Measurements from ENCODE around the gene SOX5.
A peak's percentile ranks its signal among the peaks of the same experiment; 100 is the strongest.

SOX5 gene

GRCh38 chr12:23945249-23945648, 4.2 kb downstream of the SOX5 start:
- no peak for DNase-seq (ENCODE audit: extremely low spot score)
- POLR2A ChIA-PET, result no interaction called here
- CTCF ChIA-PET, result interaction anchor here (0.6 kb wide), 1 partner anchor 120 kb away, joined by 3 read pairs; no protein-coding TSS in a partner anchor
- TF ChIP-seq TARDBP (IDR thresholded peaks at IDR 0.05), result no peak
- no peak for TF ChIP-seq SP1 (IDR thresholded peaks at IDR 0.05)
- TF ChIP-seq SUZ12 (IDR thresholded peaks at IDR 0.05), result no peak
- no peak for TF ChIP-seq ZNF384 (IDR thresholded peaks at IDR 0.05)
- TF ChIP-seq CTBP1 (IDR thresholded peaks at IDR 0.05; ENCODE audit: borderline replicate concordance), result no peak
- TF ChIP-seq ARNT (IDR thresholded peaks at IDR 0.05), result no peak
- no peak for TF ChIP-seq FOXK2 (IDR thresholded peaks at IDR 0.05)
- no peak for TF ChIP-seq ELF4 (IDR thresholded peaks at IDR 0.05)
- no peak for TF ChIP-seq FOXA1 (IDR thresholded peaks at IDR 0.05)
- TF ChIP-seq HDGF (IDR thresholded peaks at IDR 0.05; ENCODE audit: borderline replicate concordance), result no peak
- no peak for TF ChIP-seq FOXM1 (IDR thresholded peaks at IDR 0.05; ENCODE audit: borderline replicate concordance)
- no peak for TF ChIP-seq BHLHE40 (IDR thresholded peaks at IDR 0.05; ENCODE audit: borderline replicate concordance)
- TF ChIP-seq PKNOX1 (IDR thresholded peaks at IDR 0.05), result no peak

- ChIA-PET POLR2A (no interaction called here), CTCF (no interaction called here)
- DNase-seq (ENCODE audit: extremely low spot score), result peak; percentile 6
- no peak for TF ChIP-seq SP1 (IDR thresholded peaks at IDR 0.05)
- no peak for TF ChIP-seq ZNF384 (IDR thresholded peaks at IDR 0.05)
- TF ChIP-seq FOXA1 (IDR thresholded peaks at IDR 0.05), result no peak
- TF ChIP-seq ELF4 (IDR thresholded peaks at IDR 0.05), result no peak
- TF ChIP-seq LEF1 (IDR thresholded peaks at IDR 0.05; ENCODE audit: borderline replicate concordance), result no peak
- no peak for TF ChIP-seq L3MBTL2 (conservative IDR thresholded peaks at IDR 0.05)
- no peak for TF ChIP-seq HDGF (IDR thresholded peaks at IDR 0.05; ENCODE audit: borderline replicate concordance)
These were observed 5.4 kb downstream of the SOX5 start for GRCh38 chr12:23944067-23944466.

GRCh38 chr12:23942841-23943240, 6.6 kb downstream of the SOX5 start:
- CTCF ChIA-PET, result no interaction called here
- no peak for DNase-seq (ENCODE audit: extremely low spot score)
- no peak for TF ChIP-seq ARNT (IDR thresholded peaks at IDR 0.05)
- TF ChIP-seq FOXK2 (IDR thresholded peaks at IDR 0.05), result no peak
- no peak for TF ChIP-seq SUZ12 (IDR thresholded peaks at IDR 0.05)
- no peak for TF ChIP-seq HDGF (IDR thresholded peaks at IDR 0.05; ENCODE audit: borderline replicate concordance)
- TF ChIP-seq FOXA1 (IDR thresholded peaks at IDR 0.05), result no peak
- no peak for TF ChIP-seq CTBP1 (IDR thresholded peaks at IDR 0.05; ENCODE audit: borderline replicate concordance)
- TF ChIP-seq L3MBTL2 (conservative IDR thresholded peaks at IDR 0.05), result no peak
- TF ChIP-seq ZNF384 (IDR thresholded peaks at IDR 0.05), result no peak
- no peak for TF ChIP-seq FOXM1 (IDR thresholded peaks at IDR 0.05; ENCODE audit: borderline replicate concordance)
- TF ChIP-seq SP1 (IDR thresholded peaks at IDR 0.05), result no peak
- TF ChIP-seq ELF4 (IDR thresholded peaks at IDR 0.05), result no peak
- TF ChIP-seq LEF1 (IDR thresholded peaks at IDR 0.05; ENCODE audit: borderline replicate concordance), result no peak
- no peak for TF ChIP-seq NFRKB (IDR thresholded peaks at IDR 0.05)
- POLR2A ChIA-PET, result no interaction called here

GRCh38 chr12:23941780-23942179, 7.7 kb downstream of the SOX5 start:
- TF ChIP-seq CTBP1 (IDR thresholded peaks at IDR 0.05; ENCODE audit: borderline replicate concordance) (no peak), PKNOX1 (IDR thresholded peaks at IDR 0.05) (no peak), TARDBP (IDR thresholded peaks at IDR 0.05) (no peak), LEF1 (IDR thresholded peaks at IDR 0.05; ENCODE audit: borderline replicate concordance) (no peak), FOXA1 (IDR thresholded peaks at IDR 0.05) (no peak), ZNF384 (IDR thresholded peaks at IDR 0.05) (no peak)
- POLR2A ChIA-PET, result no interaction called here
- CTCF ChIA-PET, result no interaction called here
- DNase-seq (ENCODE audit: extremely low spot score), result no peak

- POLR2A ChIA-PET, result no interaction called here
- no peak for DNase-seq (ENCODE audit: extremely low spot score)
- TF ChIP-seq ZNF384 (IDR thresholded peaks at IDR 0.05) (no peak), LEF1 (IDR thresholded peaks at IDR 0.05; ENCODE audit: borderline replicate concordance) (no peak), TARDBP (IDR thresholded peaks at IDR 0.05) (no peak), ELF4 (IDR thresholded peaks at IDR 0.05) (no peak), SUZ12 (IDR thresholded peaks at IDR 0.05) (no peak), FOXA1 (IDR thresholded peaks at IDR 0.05) (no peak), SP1 (IDR thresholded peaks at IDR 0.05) (no peak), ARNT (IDR thresholded peaks at IDR 0.05) (no peak), HDGF (IDR thresholded peaks at IDR 0.05; ENCODE audit: borderline replicate concordance) (no peak), FOXK2 (IDR thresholded peaks at IDR 0.05) (no peak), FOXM1 (IDR thresholded peaks at IDR 0.05; ENCODE audit: borderline replicate concordance) (no peak), CTBP1 (IDR thresholded peaks at IDR 0.05; ENCODE audit: borderline replicate concordance) (no peak), NFRKB (IDR thresholded peaks at IDR 0.05) (no peak), PKNOX1 (IDR thresholded peaks at IDR 0.05) (no peak), L3MBTL2 (conservative IDR thresholded peaks at IDR 0.05) (no peak)
- CTCF ChIA-PET, result no interaction called here
These were observed 11.0 kb downstream of the SOX5 start for GRCh38 chr12:23938422-23938821.

- TF ChIP-seq PKNOX1 (IDR thresholded peaks at IDR 0.05), result no peak
- TF ChIP-seq L3MBTL2 (conservative IDR thresholded peaks at IDR 0.05), result no peak
- no peak for TF ChIP-seq ARNT (IDR thresholded peaks at IDR 0.05)
- no peak for TF ChIP-seq CTBP1 (IDR thresholded peaks at IDR 0.05; ENCODE audit: borderline replicate concordance)
- TF ChIP-seq SUZ12 (IDR thresholded peaks at IDR 0.05), result no peak
- no peak for TF ChIP-seq FOXM1 (IDR thresholded peaks at IDR 0.05; ENCODE audit: borderline replicate concordance)
- no peak for TF ChIP-seq SP1 (IDR thresholded peaks at IDR 0.05)
- no peak for TF ChIP-seq LEF1 (IDR thresholded peaks at IDR 0.05; ENCODE audit: borderline replicate concordance)
- no peak for TF ChIP-seq NFRKB (IDR thresholded peaks at IDR 0.05)
- no peak for TF ChIP-seq ZNF384 (IDR thresholded peaks at IDR 0.05)
- TF ChIP-seq FOXK2 (IDR thresholded peaks at IDR 0.05), result no peak
- TF ChIP-seq BHLHE40 (IDR thresholded peaks at IDR 0.05; ENCODE audit: borderline replicate concordance), result no peak
- TF ChIP-seq TARDBP (IDR thresholded peaks at IDR 0.05), result no peak
- ChIA-PET POLR2A (no interaction called here), CTCF (no interaction called here)
- DNase-seq (ENCODE audit: extremely low spot score), result no peak
These were observed 18.3 kb downstream of the SOX5 start for GRCh38 chr12:23931176-23931575.
